Brain pericyte (primary cell): ENCODE measurements around the gene SELENOO.
"Not testable (repeated sequence)": the region's sequence is repeated elsewhere in the genome, so short reads cannot be mapped to it uniquely, and the experiment has no call there.

Experiments used
- DNase-seq: peaks from one replicate; pipeline ENCODE4 v3.0.0-alpha.2; 2012; ENCODE audit warnings: low read depth, low spot score

SELENOO gene

DNA sequence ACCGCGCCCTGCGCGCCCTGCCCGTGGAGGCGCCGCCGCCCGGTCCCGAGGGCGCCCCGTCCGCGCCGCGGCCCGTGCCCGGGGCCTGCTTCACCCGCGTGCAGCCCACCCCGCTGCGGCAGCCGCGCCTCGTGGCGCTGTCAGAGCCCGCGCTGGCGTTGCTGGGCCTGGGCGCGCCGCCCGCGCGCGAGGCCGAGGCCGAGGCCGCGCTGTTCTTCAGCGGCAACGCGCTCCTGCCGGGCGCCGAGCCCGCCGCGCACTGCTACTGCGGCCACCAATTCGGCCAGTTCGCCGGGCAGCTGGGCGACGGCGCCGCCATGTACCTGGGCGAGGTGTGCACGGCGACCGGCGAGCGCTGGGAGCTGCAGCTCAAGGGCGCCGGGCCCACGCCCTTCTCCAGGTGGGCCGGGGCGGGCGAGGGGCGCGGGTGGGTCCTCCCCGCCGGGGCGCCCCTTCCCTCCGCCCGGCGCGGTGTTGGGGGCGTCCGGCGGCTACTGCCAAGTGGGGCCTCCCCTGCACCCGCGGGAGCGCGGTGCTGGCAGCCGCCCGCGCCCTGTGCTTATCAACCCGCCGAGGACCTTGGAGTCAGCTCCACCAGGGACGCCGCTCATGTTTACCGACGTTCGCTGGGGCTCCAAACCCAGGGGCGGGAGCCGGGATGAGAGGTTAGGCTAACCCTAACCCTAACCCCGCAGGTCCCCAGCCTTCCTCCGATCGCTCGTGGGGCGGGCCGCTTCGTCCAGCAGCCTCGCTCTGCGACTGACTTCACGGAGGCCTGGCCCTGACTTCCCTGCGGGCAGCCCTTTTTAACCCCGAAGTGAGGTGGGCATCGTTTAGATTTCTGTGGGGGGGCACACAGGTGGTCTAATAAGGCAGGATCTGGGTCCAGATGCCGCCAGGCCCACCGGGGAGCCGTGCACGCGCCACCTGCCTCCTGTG, 649 bp downstream of the SELENOO start:
- DNase-seq = no peak

DNA sequence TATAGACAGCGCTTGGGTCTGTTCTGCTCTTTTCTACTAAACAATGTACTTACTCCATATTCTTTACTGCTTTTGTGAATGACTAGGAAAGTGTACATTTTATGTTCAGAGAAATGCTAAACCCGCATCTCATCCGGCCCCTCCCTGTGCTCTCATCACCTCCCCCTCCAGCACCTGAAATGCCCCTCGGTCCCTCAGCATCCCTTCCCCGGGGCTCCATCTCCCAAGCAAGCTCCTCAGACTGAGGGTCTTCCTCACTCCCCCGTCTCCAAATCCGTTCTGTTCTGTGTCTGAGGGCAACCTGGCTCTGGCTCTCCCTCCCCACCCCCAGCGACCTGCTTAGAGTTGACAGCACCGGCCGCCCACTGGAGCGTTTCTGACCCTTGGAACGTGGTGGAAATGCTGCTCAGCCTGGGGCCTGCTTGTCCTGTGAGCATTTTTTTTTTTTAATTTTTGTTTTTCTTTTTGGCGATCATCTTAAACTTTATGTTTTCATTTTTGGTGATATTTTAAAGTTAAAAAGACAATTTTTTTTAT, 1.4 kb downstream of the SELENOO start:
- no peak for DNase-seq

DNA sequence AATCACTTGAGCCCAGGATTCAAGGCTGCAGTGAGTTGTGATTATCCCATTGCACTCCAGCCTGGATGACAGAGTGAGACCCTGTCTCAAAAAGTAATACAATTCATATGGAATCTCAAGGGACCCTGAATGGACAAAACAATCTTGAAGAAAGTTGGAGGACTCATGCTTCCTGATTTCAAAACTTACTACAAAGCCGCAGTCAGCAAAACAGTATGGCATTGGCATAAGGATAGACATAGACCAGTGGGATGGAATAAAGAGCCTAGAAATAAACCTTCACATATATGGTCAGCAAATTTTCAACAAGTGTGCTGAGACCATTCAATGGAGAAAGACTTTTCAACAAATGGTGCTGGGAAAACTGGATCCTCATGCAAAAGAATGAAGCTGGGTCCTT, 2.5 kb downstream of the SELENOO start:
- no peak for DNase-seq

DNA sequence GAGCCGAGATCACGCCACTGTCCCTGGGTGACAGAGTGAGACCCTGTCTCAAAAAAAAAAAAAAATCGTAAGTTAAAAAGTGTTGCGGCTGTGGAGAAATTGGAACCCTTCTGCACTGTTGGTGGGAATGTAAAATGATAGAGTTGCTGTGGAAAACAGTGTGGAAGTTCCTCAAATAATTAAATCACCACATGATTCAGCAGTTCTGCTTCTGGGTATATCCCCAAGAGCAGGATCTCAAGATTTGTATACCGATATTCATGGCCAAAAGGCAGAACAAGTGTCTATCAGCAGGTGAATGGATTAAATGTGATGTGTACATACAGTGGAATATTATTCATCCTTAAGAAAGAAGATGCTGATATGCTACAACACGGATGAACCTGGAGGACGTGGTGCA, 3.8 kb downstream of the SELENOO start:
- DNase-seq = no peak

DNA sequence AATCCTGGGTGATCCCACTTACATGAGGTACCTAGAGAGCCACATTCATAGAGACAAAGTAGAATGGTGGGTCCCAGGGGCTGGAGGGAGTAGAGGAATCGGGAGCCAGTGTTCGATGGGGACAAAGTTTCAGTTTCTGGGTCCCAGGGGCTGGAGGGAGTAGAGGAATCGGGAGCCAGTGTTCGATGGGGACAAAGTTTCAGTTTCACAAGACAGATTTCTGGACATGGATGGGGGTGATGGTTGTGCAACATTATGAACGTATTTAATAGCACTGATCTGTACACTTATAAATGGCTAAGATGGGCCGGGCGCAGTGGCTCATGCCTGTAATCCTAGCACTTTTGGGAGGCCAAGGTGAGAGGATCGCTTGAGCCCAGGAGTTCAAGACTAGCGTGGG, 4.2 kb downstream of the SELENOO start:
- not testable (repeated sequence) for DNase-seq

DNA sequence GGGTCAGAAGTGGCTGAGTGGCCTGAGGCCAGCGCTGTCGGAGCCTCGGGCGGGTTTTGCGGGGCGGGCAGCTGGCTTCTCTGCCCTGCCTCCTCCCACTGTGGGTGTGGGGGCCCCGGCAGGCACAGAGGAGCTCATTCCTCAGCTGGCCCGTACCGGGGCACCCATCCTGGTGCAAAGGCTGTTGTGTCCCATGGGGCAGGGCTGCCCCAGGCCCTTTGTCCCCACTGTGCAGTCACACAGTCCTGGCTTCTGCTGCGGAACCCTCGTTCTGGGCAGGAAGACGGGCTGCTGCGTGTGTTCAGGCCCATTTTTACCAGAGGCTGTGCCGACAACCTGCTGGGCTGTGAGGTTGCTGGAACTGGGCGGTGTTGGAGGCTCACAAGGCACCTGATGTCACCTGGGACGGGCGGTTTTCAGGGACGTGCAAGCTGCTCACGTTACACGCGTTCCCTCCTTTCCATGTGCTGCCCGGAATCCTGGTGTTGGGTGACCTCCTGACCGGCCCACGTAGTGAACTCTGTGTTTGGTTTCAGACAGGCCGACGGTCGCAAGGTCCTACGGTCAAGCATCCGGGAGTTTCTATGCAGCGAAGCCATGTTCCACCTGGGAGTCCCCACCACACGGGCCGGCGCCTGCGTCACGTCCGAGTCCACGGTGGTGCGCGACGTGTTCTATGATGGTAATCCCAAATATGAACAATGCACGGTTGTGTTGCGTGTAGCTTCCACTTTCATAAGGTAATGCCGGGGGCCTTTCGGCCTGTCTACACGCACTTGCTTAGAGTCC, 5.2 kb downstream of the SELENOO start:
- DNase-seq = no peak

DNA sequence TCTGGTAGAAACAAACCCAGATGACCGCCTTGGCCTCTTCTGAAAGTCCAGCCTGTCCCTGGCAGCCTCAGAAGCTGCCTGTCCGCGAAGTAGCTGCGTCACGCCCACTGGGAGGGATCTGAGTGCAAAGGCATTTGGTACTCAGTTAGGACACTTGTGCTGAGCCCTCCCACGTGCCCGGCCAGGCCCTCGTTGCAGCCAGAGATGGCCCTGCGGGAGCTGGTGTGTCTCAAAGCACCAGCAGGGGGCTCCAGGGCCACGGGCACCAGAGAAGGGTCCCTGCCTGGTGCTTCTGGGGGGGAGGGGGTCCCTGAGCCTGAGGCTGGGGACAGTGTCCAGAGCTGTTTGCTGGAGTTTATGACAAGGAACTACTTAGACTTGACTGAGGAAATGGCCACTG, 5.8 kb downstream of the SELENOO start:
- DNase-seq = no peak

DNA sequence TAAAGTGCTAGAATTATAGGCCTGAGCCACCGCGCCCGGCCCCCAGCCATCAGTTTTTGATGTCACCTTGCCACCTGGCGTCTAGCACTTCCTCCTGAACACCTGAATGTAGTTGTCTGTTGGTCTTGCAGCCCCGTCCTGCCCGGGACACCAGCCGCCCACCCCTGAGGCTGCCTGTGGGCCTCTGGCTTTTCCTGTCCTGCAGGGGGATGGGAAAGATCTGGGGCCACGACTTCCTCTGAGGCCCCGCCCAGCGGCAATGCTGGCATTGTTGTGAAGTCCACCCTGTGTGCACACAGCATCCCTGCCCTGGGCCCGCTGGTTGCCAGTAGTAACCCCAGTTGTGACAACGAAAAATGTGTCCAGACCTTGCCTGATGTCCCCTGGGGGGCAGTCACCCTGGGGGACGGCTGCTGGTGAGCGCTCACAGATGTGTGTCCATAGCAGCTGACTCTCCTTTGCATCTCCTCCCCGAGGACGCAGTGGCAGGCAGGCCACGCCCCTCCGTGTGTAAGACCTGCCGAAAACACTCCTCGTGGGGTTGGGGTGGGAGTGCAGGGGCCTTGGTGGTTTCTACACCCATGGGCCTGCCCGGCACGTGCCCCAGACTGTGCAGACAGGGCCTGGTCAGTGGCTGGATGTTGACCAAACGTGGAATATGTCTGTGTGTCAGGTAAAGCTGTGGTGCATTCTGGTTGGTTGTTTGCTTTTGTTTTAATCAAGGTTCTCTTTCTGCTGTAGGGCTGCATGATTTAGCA, 6.8 kb downstream of the SELENOO start:
- DNase-seq = no peak

DNA sequence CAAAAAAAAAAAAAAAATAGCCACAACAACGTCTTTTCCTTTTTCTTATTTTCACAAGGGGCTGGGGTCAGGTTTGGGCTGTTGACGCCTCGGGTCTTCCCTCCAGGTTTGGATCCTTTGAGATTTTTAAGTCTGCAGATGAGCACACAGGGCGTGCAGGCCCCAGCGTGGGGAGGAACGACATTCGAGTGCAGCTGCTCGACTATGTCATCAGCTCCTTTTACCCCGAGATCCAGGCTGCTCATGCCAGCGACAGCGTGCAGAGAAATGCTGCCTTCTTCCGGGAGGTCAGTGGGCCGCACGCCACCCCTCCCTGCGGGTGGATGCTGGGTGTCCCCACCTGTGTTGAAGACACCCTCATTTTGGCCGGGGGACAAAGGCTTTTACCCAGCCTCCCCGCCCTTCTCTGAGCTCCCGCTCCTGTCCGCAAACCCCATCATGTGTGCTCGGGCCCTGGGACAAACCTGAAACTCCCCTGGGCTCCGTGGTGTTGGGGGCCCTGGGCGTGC, 7.7 kb downstream of the SELENOO start:
- no peak for DNase-seq

DNA sequence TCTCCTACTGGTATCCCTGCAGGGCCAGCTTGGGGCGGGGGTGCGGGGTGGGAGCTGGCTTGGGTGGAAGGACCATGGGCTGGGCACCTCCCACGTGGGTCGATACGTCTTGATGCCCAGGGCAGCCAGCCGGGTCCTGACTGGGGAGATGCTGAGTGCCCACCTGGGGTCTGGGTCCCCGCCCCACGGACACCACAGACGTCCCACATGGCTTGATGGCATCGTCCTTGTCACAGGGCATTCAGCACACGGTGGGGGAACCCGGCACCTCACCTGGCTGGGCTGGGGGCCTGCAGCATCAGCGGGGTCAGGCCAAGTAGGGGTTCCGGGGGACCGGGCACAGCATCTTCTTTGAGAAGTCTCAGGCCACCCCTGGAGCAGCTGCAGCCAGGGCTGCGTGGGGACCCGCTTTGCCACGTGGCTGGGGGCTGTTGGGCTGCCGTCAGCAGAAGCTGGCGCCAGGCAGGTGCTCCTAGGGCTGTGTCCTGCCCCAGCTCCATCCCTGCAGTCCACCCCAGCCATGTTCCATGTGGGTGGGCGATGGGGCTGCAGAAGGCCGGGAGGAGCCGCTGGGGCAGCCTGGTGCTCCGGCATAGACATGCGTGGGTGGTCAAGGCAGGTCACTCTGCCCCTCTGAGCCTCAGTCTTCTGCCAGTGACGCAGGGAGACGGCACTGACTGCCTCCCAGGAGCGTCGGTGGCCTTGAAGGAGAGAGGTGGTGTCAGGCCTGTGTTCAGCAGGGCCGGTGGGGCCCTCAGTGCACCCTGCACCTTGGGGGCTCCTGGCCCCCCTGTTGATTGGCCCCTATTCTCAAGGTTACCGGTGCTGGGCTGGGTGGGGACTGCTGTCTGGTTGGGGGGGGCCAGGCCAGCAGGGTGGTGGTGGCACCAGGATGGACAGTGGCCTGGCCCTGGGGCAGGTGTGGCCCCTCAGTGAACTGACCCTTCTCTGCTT, 8.4 kb downstream of the SELENOO start:
- DNase-seq = no peak

DNA sequence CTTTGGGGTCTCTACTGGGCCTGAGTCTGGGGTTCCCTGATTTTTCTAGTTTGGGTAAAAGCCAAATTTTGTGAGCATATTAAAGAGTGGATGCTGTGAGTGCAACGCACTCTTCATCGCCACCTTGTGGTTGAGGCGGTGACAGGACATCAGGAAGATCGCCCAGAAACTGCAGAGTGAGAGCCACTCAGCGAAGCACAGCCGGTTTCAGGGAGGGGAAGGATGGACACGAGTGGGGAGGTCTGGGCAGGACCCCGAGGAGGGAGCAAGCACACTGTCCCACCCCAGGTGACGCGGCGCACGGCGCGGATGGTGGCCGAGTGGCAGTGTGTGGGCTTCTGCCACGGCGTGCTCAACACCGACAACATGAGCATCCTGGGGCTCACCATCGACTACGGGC, 9.1 kb downstream of the SELENOO start:
- no peak for DNase-seq

DNA sequence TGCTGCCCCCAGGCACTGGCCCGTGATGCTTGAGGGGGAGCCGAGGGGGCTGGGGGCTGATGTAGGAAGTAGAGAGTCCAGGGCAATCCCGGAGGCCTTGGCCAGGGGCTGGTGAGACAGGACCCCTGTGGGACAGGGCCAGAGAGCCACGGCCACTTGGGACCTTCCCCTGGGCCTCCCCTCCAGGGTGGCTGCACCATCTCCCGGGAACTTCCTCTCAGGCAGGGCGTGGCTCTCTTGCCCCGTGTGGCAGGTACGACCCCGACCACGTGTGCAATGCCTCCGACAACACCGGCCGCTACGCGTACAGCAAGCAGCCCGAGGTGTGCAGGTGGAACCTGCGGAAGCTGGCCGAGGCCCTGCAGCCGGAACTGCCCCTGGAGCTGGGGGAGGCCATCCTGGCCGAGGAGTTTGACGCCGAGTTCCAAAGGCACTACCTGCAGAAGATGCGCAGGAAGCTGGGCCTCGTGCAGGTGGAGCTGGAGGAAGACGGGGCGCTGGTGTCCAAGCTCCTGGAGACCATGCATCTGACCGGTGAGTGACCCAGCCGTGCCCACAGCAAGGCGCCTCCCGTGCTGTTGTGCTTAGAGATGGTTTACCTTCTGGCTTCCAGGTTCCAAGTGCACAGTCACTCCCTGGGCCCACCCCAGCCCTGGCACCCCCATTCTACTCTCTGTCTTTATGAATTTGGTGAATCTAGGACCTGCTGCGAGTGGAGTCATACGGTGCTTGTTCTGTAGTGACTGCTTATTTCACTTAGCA, 9.7 kb downstream of the SELENOO start:
- DNase-seq = no peak

DNA sequence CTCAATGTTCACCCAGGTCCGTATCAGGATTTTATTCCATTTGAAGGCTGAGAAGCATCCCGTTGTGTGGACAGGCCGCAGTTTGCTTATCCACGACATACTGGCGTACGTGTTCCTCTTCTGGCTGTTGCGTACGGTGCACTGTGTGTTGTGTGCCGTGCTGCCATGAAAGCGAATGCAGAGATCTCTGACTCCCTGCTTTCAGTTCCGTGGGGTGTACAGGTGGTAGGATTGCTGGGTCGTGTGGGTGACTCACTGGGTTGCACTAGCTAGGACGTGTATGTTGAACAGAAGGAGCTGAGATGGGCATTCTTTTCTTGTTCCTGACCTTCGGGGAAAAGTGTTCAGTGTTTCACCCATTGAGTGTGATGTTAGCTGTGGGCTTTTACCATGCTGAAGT, 10.3 kb downstream of the SELENOO start:
- DNase-seq = no peak

DNA sequence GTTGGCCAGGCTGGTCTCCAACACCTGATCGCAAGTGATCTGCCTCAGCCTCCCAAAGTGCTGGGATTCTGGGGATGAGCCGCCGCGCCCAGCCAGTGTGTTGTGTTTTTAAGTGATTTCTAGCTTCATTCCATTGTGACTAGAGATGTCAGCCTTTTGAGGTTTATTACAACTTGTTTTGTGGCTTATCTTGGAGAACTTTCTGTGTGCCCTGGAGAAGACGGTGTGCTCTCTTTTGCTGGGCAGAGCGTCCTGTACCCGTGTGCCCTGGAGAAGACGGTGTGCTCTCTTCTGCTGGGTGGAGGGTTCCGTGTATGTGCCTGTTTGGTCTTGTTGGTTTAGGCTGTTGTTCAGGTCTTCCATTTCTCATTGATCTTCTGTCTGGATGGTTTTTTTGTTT, 12.5 kb downstream of the SELENOO start:
- DNase-seq = no peak

DNA sequence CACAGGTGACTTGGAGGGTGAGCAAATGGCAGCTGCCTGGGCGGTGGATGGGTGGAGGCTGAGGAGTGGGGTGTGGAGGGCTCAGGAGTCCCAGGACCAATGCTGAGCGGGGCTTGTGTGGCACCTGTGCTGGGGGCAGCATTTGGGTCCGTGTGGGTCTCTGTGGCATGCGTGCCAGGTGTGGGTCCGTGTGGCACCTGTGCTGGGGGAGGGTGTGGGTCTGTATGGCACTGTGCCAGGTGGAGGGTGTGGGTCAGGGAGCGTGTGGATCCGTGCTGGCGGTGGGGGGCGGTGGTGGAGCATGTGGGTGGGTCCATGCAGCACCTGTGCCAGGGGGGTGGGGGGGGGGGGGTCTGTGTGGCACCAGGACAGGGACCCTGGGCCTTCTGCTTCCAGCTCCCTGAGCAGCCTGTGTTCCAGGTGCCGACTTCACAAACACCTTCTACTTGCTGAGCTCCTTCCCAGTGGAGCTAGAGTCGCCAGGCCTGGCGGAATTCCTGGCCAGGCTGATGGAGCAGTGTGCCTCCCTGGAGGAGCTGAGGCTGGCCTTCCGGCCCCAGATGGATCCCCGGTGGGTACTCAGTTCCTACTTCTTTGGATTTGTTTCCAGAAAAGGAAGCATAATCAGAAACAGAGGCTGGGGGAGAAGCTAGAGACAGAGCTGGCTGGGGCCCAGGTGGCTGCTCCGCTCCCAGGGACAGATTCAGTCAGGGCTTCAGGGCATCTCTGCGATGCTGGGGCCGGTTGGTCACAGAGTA, 14.7 kb downstream of the SELENOO start:
- DNase-seq = no peak

DNA sequence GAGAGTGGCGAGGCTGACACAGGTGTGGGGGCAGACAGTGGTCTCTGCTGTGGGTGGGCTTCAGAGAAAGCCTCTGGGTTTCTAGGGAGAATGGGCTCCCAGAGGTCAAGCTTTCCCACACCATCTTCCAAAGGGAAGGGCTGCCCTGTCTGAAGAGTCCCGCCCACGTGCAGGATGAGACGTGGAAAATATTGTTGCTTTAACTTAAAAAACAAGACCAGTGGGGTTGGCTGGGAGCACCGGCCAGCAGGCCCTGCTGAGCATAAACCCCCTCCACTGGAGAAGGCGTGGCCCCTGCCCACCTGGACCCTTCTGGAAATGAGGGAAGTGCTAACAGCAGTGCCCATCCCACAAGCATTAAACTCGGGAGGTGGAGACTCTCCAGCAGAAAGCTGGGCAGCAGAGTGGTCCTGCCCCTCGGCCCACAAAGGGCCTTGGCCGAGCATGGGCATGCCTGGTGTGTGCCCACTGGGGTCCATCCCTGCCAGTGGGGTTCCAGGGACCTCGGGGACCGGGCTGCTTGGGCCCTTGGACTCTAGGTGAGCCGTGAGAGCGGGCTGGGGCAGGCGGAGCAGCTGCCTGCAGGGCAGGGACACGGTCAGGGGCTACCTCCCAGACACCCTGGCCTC, 15.4 kb downstream of the SELENOO start:
- no peak for DNase-seq

DNA sequence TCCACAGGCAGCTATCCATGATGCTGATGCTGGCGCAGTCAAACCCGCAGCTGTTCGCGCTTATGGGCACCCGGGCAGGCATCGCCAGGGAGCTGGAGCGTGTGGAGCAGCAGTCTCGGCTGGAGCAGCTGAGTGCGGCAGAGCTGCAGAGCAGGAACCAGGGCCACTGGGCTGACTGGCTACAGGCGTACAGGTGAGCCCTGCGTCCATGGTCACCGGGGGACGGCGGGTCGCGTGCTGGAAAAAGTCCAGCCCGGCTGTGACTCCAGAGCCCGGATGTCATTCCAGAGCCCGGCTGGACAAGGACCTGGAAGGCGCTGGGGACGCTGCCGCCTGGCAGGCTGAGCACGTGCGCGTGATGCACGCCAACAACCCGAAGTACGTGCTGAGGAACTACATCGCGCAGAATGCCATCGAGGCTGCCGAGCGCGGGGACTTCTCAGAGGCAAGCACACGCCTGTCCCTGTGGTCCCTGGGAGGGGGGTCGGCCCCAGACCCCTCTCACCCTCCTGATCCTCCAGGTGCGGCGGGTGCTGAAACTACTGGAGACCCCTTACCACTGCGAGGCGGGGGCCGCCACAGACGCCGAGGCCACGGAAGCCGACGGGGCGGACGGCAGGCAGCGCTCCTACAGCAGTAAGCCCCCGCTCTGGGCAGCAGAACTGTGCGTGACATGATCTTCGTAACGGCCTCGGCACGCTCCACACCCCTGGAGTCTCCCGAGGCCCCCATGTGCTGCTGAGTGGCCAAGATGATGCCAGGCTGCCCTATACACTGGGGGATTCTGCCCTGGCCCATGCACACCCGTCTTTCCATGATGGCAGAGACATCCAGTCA, 16.1 kb downstream of the SELENOO start:
- DNase-seq = no peak
